ENCODE results near the gene CPSF4L. TPM values are rescaled to one million over a fixed set of nuclear protein-coding genes. Genes with fewer than 3 reads are reported as not detected.

Gene CPSF4L, protein sequence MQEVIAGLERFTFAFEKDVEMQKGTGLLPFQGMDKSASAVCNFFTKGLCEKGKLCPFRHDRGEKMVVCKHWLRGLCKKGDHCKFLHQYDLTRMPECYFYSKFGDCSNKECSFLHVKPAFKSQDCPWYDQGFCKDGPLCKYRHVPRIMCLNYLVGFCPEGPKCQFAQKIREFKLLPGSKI
- polyA plus RNA-seq (2012; rRNA removed) = 0.10 TPM in 1 of 2 replicates, not detected in the other
- polyA plus RNA-seq (2012; cell fraction: cytosol; rRNA removed) = not detected in 2 replicates
- polyA plus RNA-seq (2012; cell fraction: nucleus; rRNA removed) = not detected in 2 replicates

DNA sequence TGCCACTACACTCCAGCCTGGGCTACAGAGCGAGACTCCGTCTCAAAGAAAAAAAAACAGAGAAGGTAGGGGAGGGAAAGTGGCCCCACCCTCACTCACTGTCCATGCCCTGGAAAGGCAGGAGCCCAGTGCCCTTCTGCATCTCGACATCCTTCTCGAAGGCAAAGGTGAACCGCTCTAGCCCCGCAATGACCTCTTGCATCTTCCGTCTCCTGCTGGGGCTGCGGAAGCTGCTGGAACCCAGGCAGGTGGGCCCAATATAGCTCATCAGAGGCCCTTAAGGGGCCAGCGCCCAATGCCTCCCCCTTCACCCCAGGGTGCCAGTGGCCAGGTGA, at the start of gene CPSF4L:
TSS of gene CPSF4L (minus strand) at position 264 of the 335 bp plus-strand sequence. CDS start at position 202, 62 bp downstream.
- Histone ChIP-seq H3K9me3 (no peaks in the 10 kb centered on the region), H3K27me3 (ENCODE audit: insufficient read depth) (no peaks in the 10 kb centered on the region), H3K36me3 (replicated peaks in 1 of 2; ENCODE audit: control insufficient read depth in 1 of 2, insufficient read depth in 2 of 2, low read length in 1 of 2) (no peaks in the 10 kb centered on the region), H3F3A (replicated peaks; ENCODE audit: insufficient read depth) (no peaks in the 10 kb centered on the region), H3K27ac (ENCODE audit: low read depth in 2 of 2, low read length in 1 of 2) (no peak within 1 kb of the TSS), H3K9me2 (no peaks in the 10 kb centered on the region), H3K4me1 (ENCODE audit: control insufficient read depth in 1 of 2, insufficient read depth in 2 of 2, low read depth in 1 of 2, low read length in 1 of 2) (peaks cover 0 to 11% of the 10 kb centered on the region in 2 experiments; a peak in 1 of 4 replicates), H3K4me3 (ENCODE audit: low read depth in 2 of 2, low read length in 1 of 2) (no peak within 1 kb of the TSS), H3K9ac (no peak within 1 kb of the TSS), H3K4me2 (no peak within 1 kb of the TSS), H2AFZ (ENCODE audit: low read depth) (no peak within 1 kb of the TSS), H4K20me1 (ENCODE audit: insufficient read depth) (no peaks in the 10 kb centered on the region), H3K79me2 (ENCODE audit: insufficient read depth) (no peaks in the 10 kb centered on the region)
- WGBS (ENCODE audit: low lambda C conversion rate) = 95% methylated on average over 9 of the region's 9 CpGs
- CTCF ChIA-PET = interaction anchor here (0.9 to 22.4 kb wide), 9 partner anchors 8 to 535 kb away, joined by 3 to 691 read pairs (median 4); partner anchors contain the start of gene CDC42EP4
- DNase-seq = no peak
- POLR2A ChIA-PET = interaction anchor here (1.2 kb wide), 1 partner anchor 17 kb away, joined by 4 read pairs; no protein-coding TSS in a partner anchor
- TF ChIP-seq REST (IDR thresholded peaks at IDR 0.05; ENCODE audit: low read depth, low read length) (no peak), JUND (IDR thresholded peaks at IDR 0.05) (no peak), PBX3 (IDR thresholded peaks at IDR 0.05) (no peak), FOXJ3 (CRISPR knock-in tag; IDR thresholded peaks at IDR 0.05) (no peak), FOSL2 (IDR thresholded peaks at IDR 0.05; ENCODE audit: borderline replicate concordance, low read depth) (no peak), MXI1 (IDR thresholded peaks at IDR 0.05; ENCODE audit: low read depth, low read length) (no peak), EZH2phosphoT487 (IDR thresholded peaks at IDR 0.05; ENCODE audit: borderline replicate concordance, low read depth) (no peak), EP300 (IDR thresholded peaks at IDR 0.05; ENCODE audit: borderline replicate concordance in 1 of 2, low read depth in 1 of 2, low read length in 1 of 2) (no peak), YY1 (IDR thresholded peaks at IDR 0.05; ENCODE audit: low read depth) (no peak), NRF1 (IDR thresholded peaks at IDR 0.05; ENCODE audit: low read depth, low read length) (no peak), SMC3 (IDR thresholded peaks at IDR 0.05; ENCODE audit: low read depth, low read length) (no peak)
- TF ChIP-seq, protein P1, sequence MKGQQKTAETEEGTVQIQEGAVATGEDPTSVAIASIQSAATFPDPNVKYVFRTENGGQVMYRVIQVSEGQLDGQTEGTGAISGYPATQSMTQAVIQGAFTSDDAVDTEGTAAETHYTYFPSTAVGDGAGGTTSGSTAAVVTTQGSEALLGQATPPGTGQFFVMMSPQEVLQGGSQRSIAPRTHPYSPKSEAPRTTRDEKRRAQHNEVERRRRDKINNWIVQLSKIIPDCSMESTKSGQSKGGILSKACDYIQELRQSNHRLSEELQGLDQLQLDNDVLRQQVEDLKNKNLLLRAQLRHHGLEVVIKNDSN (IDR thresholded peaks at IDR 0.05; ENCODE audit: borderline replicate concordance, low read depth) = no peak
